Fibroblast of the aortic adventitia (primary cell): ENCODE measurements around the gene TMPRSS11A. TPM values are rescaled to one million over a fixed set of nuclear protein-coding genes. Genes with fewer than 3 reads are reported as not detected.

Experiments used
- DNase-seq: peaks from one replicate; pipeline ENCODE4 v3.0.0-alpha.2; 2010; ENCODE audit warnings: low read depth
- H3K4me3 ChIP-seq: 2 replicates; pipeline ENCODE4 v1.5.1; 2011; ENCODE audit warnings: low read depth, mild to moderate bottlenecking, control low read depth, low read length, moderate library complexity
- small RNA-seq: library from RNA; depleted of rRNA; stranded (forward); fragments of <200 nt; gene quantifications from one replicate; pipeline ENCODE3, GENCODE V24; 2012
- total RNA-seq: library from RNA; depleted of rRNA; stranded (reverse); fragments of >200 nt; gene quantifications from 2 replicates; pipeline ENCODE4 v1.2.3, GENCODE V29; 2012; ENCODE audit warnings: low replicate concordance
- TF ChIP-seq, protein P1 (sequence below): IDR thresholded peaks from 2 replicates; pipeline ENCODE4 v1.5.1; 2011; ENCODE audit warnings: mild to moderate bottlenecking, low read length, control low read depth, inconsistent platforms; ENCODE audit not compliant: insufficient read depth

Gene TMPRSS11A
- total RNA-seq, 1 donor, result under 0.01 TPM

DNA sequence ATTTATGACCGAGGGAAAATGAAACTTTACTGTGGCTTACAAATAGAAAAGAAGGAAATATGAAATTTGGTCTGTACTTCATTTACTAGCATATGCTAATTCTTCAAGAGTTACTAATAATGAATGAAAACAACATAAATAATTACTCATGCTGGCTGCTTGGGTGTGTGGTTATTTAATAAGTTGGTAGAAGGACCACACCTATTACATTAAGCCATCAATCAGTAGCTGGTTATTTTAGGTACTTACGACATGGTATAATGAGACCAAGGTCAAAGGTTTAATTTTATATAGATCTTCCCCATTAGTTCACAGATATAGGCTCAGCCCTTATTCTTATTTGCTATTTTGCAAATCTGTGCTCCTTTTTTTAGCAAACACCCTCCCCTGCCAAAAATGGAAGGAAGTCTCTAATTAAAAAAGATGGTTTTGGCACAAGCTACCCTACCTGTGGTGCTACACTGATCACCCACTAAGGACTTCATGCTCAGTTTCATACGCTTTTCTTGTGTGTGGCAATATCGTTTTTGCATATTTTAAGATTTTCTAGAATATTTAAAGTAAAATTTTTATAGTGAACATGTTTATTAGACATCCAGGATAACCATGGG lies 93.6 kb downstream of the TMPRSS11A start:
- TF ChIP-seq, protein P1, sequence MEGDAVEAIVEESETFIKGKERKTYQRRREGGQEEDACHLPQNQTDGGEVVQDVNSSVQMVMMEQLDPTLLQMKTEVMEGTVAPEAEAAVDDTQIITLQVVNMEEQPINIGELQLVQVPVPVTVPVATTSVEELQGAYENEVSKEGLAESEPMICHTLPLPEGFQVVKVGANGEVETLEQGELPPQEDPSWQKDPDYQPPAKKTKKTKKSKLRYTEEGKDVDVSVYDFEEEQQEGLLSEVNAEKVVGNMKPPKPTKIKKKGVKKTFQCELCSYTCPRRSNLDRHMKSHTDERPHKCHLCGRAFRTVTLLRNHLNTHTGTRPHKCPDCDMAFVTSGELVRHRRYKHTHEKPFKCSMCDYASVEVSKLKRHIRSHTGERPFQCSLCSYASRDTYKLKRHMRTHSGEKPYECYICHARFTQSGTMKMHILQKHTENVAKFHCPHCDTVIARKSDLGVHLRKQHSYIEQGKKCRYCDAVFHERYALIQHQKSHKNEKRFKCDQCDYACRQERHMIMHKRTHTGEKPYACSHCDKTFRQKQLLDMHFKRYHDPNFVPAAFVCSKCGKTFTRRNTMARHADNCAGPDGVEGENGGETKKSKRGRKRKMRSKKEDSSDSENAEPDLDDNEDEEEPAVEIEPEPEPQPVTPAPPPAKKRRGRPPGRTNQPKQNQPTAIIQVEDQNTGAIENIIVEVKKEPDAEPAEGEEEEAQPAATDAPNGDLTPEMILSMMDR, result no peak
- no peak overlapping the region for H3K4me3 ChIP-seq
- DNase-seq, result no peak

DNA sequence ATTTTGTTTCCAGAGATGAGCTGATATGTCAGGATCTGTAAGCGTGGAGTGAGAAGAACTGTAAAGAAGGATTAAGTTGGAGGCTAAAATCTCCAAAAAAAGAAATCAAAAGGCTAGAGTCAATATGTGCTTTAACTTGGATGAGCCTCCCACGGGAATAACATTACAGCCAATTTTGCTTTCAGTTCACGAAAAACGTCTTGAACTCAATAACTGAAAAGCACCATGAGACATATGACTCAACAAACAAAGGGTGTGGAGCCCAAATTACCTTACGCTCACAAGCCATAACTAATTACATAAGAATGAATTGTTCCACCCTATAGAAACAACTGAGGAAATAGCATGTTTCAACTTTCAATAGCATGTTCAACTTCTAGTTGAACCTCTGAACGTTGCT lies 101.8 kb downstream of the TMPRSS11A start:
- no peak overlapping the region for H3K4me3 ChIP-seq
- TF ChIP-seq, protein P1, result no peak
- DNase-seq, result no peak

Small RNA genes within 50 kb of the gene (small RNA-seq; reads per million reads assigned to genes)
- not detected for gene RNU6-95P

Other genes with a start within 250 kb of the TMPRSS11A start
- not detected in 2 replicates for gene GNRHR, start 209.1 kb downstream of the TMPRSS11A start, total RNA-seq
- gene TMPRSS11D, start 79.5 kb downstream of the TMPRSS11A start, total RNA-seq, result 0.09 TPM in 1 of 2 replicates, not detected in the other
- not detected in 2 replicates for gene TMPRSS11F, start 166.4 kb upstream of the TMPRSS11A start, total RNA-seq